ENCODE data around the gene TNFAIP8L2.
"Not testable (repeated sequence)": the region's sequence is repeated elsewhere in the genome, so short reads cannot be mapped to it uniquely, and the experiment has no call there.

TNFAIP8L2 gene

DNA sequence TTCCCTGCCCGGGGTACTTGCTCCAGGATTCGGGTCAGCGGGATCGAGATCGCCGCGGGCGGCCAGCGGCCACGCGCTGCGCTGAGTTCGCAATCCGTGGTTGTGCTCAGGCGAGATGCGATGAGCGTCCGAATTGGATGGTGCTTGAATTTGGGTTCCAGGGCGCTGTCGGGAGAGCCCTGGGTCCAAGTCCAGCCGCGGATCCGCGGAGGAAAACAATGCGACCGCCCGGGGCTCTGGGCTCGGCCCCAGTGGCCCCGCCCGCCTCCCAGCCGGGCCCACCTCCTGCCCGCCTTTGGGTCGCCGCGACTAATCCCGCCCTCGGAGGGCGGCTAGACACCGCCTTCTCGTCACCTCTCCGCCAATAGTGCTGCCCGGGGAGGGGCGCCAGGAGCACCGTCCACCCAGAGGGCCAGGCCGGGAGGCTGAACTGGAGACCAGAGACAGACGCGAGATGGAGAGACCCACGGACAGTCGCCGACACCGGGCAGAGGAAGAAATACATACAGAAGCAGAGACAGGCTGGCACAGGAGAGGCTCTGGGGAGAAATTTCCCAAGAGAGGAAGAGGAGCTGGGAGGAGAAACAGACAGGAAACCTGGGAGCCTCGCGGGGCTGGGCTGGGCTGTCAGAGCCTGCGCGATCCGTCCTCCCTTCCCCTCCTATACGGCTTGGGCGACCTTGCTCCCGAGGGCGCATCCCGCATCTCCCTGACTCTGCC, 9.9 kb upstream of the TNFAIP8L2 start, which contains the start of gene SEMA6C:
Gene SEMA6C (minus strand): TSS at position 220 of the 720 bp plus-strand sequence. CDS start 4,010 bp downstream, outside the sequence.
- peak; percentile 88 for DNase-seq

DNA sequence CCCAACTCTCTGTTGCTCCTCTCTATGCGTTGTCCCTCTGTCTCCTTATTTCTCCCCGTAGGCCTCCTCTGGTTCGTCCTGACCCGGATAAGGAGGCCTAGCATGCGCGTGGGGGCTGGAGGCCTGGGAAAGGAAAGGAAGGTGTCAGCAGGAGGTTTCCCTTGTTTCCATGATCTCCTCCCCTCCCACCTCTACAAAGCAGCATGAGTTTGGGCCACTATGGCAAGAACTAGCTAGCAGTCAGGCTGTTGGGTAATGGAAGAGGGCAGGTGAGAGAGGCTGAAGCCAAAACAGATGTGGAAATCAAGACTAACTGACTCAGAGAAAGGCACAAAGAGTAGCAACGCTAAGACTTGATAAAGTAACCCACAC, 9.3 kb upstream of the TNFAIP8L2 start:
- no peak for DNase-seq

DNA sequence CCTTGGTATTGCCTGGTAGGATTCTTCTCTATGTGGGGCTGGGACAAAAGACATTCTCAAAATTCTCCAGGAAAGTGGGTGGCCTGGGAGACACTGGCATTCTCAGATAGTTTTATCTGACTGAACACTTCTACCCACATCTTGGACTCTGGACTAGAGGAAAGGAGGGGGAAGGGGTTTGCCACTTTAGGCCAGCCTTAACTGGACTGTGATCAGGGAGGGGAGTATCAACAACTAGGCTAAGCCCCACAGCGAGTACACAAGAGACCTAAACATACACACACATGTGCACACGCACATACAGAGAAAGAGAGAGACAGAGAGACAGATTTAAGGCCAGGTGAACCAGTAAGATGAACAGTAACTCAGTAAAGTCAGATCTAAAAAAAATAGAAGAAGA, 8.8 kb upstream of the TNFAIP8L2 start:
- no peak for DNase-seq

DNA sequence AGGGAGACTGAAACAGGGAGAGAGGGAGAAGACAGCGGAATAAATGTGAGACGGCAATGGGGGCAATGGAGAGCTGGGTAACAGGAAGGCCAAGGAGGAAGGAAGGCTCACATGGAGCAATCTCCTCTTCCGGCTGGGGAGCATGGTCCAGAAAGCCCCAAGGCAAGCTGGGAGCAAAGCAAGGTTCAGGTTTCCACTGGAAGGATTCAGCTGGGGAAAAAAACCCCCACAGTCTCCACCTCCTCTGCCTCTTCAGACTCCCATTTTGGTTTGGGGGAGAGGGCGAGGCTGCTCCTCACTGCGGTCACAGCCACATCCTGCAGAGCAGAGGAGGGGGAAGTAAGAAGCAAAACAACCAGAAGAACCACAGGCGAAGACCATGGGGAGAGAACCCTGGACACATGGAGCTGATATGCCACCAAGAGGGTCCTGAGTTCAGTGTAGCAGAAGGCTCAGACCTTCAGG, 650 bp downstream of the TNFAIP8L2 start:
- DNase-seq, result peak; percentile 74

DNA sequence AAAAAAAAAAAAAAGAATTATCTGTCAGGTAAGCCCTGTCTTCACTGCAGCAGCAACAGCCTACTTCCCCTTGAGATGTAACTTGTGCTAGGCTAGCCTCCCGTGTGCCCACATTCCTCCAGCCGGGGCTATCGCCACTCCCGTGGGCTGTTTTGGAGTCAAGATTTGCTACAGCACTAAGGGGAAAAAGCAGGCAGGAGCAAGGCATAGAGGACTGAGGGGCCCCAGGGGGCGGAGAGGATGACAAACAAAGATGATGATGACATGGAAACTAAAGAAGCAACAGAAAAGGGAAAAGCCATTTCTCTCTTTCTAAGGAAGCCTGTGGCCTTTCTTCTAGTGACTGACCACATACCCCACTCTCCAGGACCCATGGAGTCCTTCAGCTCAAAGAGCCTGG, 1.9 kb downstream of the TNFAIP8L2 start:
- DNase-seq, result no peak

DNA sequence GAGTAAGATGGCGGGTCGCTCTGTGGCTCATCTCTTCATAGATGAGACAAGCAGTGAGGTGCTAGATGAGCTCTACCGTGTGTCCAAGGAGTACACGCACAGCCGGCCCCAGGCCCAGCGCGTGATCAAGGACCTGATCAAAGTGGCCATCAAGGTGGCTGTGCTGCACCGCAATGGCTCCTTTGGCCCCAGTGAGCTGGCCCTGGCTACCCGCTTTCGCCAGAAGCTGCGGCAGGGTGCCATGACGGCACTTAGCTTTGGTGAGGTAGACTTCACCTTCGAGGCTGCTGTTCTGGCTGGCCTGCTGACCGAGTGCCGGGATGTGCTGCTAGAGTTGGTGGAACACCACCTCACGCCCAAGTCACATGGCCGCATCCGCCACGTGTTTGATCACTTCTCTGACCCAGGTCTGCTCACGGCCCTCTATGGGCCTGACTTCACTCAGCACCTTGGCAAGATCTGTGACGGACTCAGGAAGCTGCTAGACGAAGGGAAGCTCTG, 2.4 kb downstream of the TNFAIP8L2 start:
- no peak for DNase-seq

DNA sequence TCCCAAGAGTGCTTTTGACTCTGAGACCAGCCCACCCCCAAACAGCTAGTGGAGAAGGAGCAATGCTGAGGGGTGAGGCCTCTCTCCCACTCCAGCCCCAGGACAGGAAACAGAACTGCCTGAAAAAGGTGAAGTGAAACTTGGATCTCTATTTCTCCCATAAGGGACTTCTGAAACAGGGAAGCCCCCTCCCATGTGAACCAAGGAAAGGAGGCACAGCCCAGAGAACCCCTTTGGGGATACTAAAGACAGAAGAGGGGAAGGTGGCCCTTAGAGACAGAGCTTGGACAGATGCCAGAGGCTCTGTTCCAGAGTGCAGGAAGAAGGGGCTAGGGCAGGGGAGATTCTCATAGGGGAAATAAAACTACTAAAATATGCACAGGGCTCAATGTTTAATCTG, 2.9 kb downstream of the TNFAIP8L2 start:
- no peak for DNase-seq

DNA sequence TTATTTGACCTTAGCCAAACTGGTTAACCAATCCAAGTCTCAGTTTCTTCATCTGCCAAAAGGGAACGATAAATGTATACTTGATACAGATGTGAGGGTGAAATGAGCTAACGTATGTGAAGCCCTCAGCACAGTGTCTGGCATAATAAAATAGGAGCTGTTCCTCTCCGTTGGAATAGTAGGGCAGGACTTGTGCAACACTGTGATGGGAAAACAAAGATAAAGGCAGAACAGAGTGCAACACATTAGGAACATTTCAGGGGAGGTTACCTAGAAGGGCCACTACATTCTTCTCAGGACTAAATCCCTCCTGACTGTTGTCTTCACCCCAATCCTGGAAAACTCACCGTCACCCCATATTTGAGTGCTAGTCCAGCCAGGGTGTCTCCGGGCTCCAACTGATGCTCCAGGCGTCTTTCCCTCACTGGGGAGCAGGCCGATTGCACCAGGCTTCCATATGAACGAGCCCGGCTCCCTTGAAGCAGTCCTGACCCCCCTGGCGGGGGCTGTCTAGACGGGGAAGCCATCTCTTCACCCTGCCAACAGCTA, 8.4 kb downstream of the TNFAIP8L2 start:
- no peak for DNase-seq

DNA sequence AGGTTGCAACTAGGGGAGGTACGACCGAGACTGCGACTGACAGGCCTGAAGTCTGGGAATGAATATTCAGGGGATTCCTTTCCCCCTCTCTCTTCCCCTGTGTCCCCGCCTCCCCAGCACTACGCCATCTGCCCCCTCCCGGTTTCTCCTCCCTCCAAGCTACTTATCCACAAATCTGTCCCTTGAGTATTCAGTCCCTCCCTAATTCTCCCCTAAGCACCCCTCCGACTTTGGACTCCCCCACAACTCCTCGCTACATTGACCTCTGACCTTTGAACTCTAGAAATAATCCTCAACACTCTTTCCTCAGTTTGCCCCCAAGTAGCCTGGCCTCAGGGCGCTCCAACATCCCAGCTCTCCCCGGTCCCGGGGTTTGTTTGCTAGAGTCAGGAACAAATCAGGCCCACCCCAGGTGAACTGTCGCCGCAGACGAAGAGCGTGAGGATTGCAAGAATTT, 8.9 kb downstream of the TNFAIP8L2 start:
- no peak for DNase-seq

DNA sequence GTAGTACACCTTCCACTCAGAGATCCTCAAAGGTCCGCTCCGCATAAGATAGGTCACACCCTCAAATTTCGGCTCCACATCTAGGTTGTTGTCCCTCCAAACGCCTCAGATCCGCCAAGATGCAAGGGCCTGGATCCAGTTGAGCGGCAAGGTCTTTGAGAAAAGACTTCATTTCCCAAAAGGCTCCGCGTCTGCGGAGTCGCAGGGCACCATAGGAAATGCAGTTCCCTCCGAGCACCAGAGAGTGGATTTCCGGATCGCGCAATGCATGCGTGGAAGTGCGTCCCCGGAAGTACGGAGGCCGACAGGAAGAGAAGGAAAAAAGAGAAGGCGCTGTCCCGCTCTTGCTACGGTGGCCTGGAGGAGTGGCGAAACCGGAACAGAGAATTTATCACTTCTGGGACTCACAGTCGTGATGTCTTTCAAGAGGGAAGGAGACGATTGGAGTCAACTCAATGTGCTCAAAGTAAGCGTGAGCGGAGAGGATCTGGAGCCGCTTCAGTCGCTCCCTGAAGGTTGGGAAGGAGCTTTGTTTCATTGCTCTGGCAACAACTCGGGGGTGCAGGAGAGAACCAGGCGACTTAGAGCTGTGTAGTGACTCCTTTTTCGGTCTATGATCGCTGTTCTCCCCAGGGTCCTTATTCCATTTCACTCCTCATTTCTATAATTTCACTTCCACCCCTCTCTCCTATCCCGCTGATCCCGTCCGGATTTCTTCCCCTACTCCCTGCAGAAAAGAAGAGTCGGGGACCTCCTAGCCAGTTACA, 9.5 kb downstream of the TNFAIP8L2 start, which contains the start of the genes LYSMD1 and SCNM1:
Gene LYSMD1 (minus strand): TSS at position 165 of the 767 bp plus-strand sequence. CDS start 644 bp downstream, outside the sequence.
Gene SCNM1 (plus strand): TSS at position 407 of the 767 bp plus-strand sequence. CDS start 9 bp downstream, at position 416.
- peak; percentile 98 for DNase-seq

DNA sequence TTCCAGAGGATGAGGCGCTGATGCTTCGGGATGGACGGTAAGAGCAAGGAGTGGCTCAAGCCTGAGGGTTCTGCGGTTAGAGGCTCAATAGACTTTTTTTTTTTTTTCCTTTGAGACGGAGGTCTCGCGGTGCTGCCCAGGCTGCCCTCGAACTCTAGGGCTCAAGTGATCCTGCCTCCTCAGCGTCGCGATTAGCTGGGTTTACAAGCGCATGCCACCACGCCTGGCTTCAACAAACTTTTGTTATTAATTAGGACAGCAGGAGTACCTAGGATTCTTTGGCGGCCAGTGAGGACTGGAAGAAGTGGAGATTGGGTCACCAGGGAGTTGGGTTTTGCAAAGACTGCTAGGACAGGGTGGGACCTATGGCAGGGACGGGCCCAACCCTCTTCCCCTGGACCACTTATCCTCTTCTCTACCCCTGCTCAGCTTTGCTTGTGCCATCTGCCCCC, 10.1 kb downstream of the TNFAIP8L2 start:
- DNase-seq, result no peak

DNA sequence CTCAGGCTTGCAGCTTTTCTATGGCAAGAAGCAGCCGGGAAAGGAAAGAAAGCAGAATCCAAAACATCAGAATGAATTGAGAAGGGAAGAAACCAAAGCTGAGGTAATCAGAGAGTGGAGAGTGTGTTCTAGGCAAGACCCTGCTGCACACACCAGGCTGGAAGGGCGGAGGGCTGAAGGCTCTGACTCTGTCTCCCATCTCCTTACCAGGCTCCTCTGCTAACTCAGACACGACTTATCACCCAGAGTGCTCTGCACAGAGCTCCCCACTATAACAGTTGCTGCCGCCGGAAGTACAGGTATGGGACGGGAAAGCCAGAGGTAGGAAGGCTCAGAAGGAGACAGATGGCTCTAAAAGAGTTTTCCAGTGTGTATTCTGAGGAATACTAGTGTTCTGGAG, 10.7 kb downstream of the TNFAIP8L2 start:
- no peak for DNase-seq

DNA sequence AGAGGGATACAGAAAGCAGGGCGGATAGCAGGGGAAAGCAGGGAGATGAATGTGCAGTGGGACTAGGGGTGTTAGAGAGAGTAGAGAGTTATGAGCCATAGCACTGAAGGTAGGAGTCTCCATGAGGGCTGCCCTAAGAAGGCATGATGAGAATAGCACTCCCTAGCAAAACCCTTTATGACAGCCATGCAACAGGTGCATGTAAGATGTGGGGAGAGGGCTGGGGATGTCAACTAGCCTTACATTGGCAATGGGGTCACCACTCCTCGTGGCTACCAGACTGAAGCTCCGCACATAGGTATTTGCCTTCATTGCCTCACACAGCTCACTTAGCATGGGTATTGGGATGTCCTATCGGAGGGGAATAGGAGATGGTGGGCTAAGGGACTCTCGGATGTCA, 14.7 kb downstream of the TNFAIP8L2 start:
- no peak for DNase-seq

DNA sequence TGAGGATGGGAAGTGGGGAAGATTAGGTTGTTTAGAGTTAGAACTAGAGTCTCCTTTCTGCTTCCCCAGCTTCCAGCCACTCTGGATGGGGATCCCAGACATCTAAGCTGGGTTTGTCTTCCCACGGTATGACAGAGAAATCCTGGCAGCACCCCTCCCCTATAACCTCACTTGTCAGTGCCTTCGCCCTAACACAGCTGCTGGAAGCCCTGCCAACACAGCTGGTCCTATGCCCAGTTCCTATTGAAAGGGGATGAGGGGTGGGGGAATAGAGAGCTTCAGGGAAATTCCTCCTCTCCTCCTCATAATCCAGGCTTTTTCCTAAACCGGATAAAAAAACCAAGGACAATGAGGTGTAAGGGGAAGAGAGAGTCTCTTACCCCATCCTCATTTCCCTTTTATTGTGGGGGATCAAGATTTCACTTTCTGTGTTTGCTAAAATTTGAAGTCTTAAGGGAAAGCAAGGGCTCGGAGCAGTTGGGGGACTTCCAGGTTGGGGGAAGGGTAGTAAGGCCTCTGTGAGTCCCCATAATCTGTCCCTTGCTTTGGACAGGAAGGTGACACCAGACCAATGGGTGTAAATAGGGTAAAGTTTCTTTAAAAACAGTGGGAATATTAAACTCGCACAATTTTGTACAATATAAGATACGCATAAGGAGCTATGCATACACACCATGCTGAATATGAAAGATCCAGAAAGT, 18.7 kb downstream of the TNFAIP8L2 start:
- no peak for DNase-seq

DNA sequence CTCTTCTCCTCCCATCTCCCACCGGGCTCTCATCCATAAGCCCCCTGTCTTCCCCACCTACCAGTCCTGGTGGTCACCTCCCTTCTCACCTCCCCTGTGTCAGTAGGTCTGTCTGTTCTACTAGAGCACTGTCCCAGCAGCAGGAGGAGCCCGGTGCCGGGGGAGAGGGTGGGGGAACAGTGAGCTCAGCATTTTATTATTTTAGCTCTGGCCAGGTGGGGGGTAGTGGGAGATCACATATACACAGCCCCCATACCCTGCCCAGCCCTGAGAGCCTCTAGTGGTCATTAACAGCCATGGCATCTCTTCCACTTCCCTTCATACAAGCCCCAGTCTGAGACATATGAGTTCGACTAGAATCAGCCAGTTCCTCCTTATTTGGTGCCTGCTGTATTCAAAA, 19.4 kb downstream of the TNFAIP8L2 start, which contains the start of gene TMOD4:
Gene TMOD4 (minus strand): TSS at position 119 of the 400 bp plus-strand sequence. CDS start 1,106 bp downstream, outside the sequence.
- no peak for DNase-seq

DNA sequence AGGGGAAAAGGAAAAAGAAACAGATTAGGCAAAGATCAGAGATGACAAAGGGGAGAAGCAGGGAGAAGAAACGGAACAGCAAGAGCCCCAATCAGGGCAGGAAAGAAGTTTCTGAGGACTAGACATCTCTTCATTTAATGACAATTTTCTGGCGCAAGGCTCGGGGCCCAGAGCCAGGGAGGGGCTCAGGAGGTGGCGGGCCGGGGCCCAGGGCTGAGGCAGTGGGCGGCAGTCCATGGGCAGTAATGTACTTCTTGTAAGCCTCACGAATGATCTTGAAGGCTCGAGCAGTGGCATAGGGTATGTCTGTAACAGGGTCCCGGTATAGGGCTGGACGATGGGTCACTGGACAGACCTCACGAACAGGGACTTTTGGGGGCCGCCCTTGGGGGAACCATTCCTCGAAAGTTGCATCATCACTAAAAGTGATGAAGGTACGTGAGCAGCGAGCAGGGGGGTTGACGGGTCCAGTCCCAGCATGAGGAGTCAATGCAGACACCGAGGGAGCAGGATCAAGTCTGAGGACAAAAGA, 20.1 kb downstream of the TNFAIP8L2 start:
- DNase-seq, result no peak

DNA sequence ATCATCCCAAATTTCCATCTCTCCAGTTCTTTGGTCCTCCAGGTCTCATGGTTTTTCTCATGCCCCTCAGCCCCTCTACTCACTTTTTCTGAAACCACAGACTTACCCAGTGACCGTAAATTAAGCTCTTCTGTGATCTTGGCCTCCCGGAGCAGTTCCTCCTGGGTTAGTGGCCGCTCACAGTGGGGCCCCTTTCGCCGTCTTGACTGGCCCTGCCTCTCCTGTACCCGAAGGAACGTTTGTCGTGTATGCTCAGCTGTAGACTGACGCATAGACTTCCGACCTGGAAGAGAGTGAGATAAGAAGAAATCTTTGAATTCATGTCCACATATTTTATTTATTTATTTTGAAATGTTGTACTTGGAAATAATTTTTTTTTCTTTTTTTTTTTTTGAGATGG, 27.8 kb downstream of the TNFAIP8L2 start:
- DNase-seq, result no peak

DNA sequence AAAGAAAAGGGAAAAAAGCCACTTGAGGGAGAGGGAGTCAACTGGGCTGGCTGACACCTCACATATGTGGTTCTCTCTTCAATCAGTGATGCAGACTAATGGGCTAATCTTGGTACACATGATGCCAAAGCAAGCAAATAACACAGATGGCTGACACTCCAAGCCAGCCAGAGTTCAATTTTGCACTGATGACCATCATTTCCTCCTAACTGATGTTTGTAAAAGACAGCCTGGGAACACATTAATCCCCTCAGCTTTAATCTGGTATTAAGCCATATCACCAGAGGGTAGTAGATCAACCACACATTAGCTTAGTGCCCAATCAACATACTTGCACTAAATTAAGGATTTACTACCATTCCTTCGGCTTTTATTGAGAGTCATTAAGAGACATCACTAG, 30.8 kb downstream of the TNFAIP8L2 start:
- DNase-seq, result no peak

DNA sequence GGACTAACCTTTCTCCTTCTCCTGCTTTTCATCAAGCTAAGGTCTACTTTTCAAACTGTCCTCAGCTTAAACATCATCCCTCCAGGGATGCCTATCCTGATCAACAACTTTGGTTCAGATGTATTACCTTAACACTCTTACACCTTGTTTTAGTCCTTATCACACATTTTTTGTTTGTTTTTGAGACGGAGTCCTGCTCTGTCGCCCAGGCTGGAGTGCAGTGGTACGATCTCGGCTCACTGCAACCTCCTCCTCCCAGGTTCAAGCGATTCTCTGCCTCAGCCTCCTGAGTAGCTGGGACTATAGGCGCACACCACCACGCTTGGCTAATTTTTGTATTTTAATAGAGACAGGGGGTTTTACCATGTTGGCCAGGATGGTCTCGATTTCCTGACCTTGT, 32.2 kb downstream of the TNFAIP8L2 start:
- DNase-seq, result not testable (repeated sequence)

DNA sequence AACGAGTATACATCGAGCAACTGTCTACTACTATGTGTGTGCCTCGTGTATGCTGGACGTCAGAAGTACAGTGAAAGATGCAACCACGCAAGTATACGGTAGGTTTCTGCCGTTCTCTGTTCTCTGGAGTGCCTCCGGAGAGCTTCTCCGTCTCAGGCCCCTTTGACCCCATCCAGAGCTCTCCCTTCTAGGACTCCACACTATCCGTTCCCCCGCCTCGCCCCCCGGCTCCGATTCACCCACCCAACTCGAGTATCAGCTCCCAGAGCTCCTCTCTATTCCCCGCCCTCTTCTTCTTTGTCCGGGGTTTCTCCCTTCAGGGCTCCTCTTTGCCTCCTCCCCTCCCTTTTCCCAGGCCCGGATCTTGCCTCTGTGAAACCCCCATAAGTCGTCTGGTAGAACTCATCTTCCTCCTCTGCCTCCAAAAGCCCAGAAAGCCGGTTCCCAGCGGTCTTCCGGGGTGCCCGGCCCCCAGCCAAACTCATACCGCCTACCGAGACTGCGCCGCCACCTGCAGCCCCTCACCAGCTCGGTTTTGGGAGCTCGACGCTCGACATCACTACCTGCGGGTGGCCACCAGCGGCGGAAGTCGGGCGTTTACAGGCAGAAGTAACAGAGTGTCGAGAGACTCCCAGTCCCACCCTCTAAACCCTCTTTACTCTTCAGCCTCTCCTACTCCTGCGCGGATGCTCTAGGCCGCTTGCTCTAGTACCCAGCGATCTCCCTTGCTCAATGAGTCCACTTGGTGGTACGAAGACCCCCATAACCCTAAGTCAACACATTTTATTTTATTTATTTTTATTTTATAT, 33.4 kb downstream of the TNFAIP8L2 start, which contains the start of gene VPS72:
Gene VPS72 (minus strand): TSS at position 561 of the 809 bp plus-strand sequence. CDS start 76 bp downstream, at position 485.
- peak; percentile 88 for DNase-seq

DNA sequence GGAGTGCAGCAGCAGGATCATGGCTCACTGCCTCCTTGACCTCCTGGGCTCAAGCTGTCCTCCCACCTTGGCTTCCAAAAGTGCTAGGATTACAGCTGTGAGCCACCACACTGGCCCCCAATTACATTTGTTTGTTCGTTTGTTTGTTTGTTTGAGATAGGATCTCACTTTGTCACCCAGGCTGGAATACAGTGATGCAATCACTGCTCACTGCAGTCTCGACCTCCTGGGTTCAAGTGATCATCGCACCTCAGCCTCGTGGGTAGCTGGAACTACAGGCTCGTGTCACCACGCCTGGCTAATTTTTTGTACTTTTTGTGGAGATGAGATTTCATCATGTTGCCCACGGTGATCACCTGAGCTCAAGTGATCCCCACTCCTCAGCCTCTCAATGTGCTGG, 35.6 kb downstream of the TNFAIP8L2 start:
- no peak for DNase-seq

Data from CD4-positive, alpha-beta T cell treated with Interleukin-17A for 1 hour (primary cell).